HL-60 (cell line): ENCODE measurements around the gene IGLON5.

ENCODE experiments used
- DNase-seq, 2 experiments: peaks; one replicate each; pipeline ENCODE4 v3.0.0-alpha.2; 2010 to 2020; ENCODE audit warnings: low read depth in 1 of 2, low spot score in 1 of 2
- H3K27ac ChIP-seq: fragments of 250-450 bp; sonication (Bioruptor Pico); replicated peaks from 2 replicates; pipeline ENCODE4 v1.5.1; 2020; ENCODE audit warnings: mild to moderate bottlenecking, moderate library complexity
- H3K27me3 ChIP-seq: fragments of 250-450 bp; sonication (Bioruptor Pico); 2 replicates; pipeline ENCODE4 v1.5.1; 2021; ENCODE audit warnings: mild to moderate bottlenecking, moderate library complexity; ENCODE audit not compliant: insufficient read depth, poor library complexity, severe bottlenecking
- H3K4me3 ChIP-seq: replicated peaks from 2 replicates; pipeline ENCODE4 v1.5.1; 2011; ENCODE audit warnings: mild to moderate bottlenecking, control low read depth, low read length; ENCODE audit not compliant: insufficient read depth
- CTCF ChIP-seq: IDR thresholded peaks from one replicate; pipeline ENCODE4 v1.5.1; 2011; ENCODE audit warnings: low read length, control low read depth, inconsistent platforms; ENCODE audit not compliant: insufficient read depth
- GABPA ChIP-seq: IDR thresholded peaks from 2 replicates; pipeline ENCODE4 v1.6.1; 2012; ENCODE audit warnings: low read depth
- POLR2AphosphoS5 ChIP-seq: IDR thresholded peaks from 2 replicates; pipeline ENCODE4 v1.6.1; 2012; ENCODE audit warnings: low read depth
- REST ChIP-seq: IDR thresholded peaks from 2 replicates; pipeline ENCODE4 v1.6.1; 2012; ENCODE audit warnings: low read depth; ENCODE audit not compliant: insufficient replicate concordance
- SPI1 ChIP-seq: IDR thresholded peaks from 2 replicates; pipeline ENCODE4 v1.6.1; 2012; ENCODE audit warnings: low read depth, mild to moderate bottlenecking, borderline replicate concordance

IGLON5 gene

GRCh38 chr19:51341976-51342580, 30.6 kb downstream of the IGLON5 start, which contains the start of gene VSIG10L:
TSS of gene VSIG10L (minus strand) at chr19:51342139. CDS start at chr19:51342124, 15 bp downstream.
- Histone ChIP-seq H3K27me3 (no peaks in the 10 kb centered on the region), H3K27ac (no peak within 1 kb of the TSS), H3K4me3 (no peak within 1 kb of the TSS)
- TF ChIP-seq CTCF (no peak), SPI1 (no peak), REST (peak; percentile 64)
- DNase-seq: no peak

- Histone ChIP-seq H3K27me3 (no peaks in the 10 kb centered on the region), H3K27ac (no peak overlapping the region), H3K4me3 (no peak overlapping the region)
- no peak for TF ChIP-seq SPI1
- DNase-seq: no peak
These were observed 31.5 kb downstream of the IGLON5 start for GRCh38 chr19:51342631-51343569.

- TF ChIP-seq GABPA (no peak), POLR2AphosphoS5 (no peak), CTCF (no peak), SPI1 (no peak), REST (no peak)
- no peak for DNase-seq
- Histone ChIP-seq H3K27me3 (no peaks in the 10 kb centered on the region), H3K27ac (no peak overlapping the region), H3K4me3 (no peak overlapping the region)
These were observed 33.7 kb downstream of the IGLON5 start for GRCh38 chr19:51345076-51345620.

- TF ChIP-seq REST: no peak
- TF ChIP-seq CTCF: no peak
- TF ChIP-seq GABPA: no peak
- TF ChIP-seq POLR2AphosphoS5: no peak
- no peak for TF ChIP-seq SPI1
- Histone ChIP-seq H3K27ac (no peak overlapping the region), H3K27me3 (no peaks in the 10 kb centered on the region), H3K4me3 (no peak overlapping the region)
- DNase-seq: no peak
These were observed 35.3 kb downstream of the IGLON5 start for GRCh38 chr19:51346742-51347141.
